Measurements from ENCODE around the gene RFX4. TPM values are rescaled to one million over a fixed set of nuclear protein-coding genes. Genes with fewer than 3 reads are reported as not detected.

RFX4 gene
- total RNA-seq, 2 donors from 2014 or later, result not detected

- Histone ChIP-seq H3K27me3 (no peaks in the 10 kb centered on the region), H3K4me3 (no peak overlapping the region), H3K27ac (no peak overlapping the region), H3K9me3 (no peaks in the 10 kb centered on the region), H3K36me3 (no peaks in the 10 kb centered on the region), H3K4me1 (peaks cover 0 to 38% of the 10 kb centered on the region in 2 donors)
- TF ChIP-seq, protein P1, sequence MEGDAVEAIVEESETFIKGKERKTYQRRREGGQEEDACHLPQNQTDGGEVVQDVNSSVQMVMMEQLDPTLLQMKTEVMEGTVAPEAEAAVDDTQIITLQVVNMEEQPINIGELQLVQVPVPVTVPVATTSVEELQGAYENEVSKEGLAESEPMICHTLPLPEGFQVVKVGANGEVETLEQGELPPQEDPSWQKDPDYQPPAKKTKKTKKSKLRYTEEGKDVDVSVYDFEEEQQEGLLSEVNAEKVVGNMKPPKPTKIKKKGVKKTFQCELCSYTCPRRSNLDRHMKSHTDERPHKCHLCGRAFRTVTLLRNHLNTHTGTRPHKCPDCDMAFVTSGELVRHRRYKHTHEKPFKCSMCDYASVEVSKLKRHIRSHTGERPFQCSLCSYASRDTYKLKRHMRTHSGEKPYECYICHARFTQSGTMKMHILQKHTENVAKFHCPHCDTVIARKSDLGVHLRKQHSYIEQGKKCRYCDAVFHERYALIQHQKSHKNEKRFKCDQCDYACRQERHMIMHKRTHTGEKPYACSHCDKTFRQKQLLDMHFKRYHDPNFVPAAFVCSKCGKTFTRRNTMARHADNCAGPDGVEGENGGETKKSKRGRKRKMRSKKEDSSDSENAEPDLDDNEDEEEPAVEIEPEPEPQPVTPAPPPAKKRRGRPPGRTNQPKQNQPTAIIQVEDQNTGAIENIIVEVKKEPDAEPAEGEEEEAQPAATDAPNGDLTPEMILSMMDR (IDR thresholded peaks at IDR 0.05), result no peak
- no peak for DNase-seq (ENCODE audit: low spot score)
These were observed 194.1 kb downstream of the RFX4 start for GRCh38 chr12:106776897-106777296.

GRCh38 chr12:106780010-106780631, 197.3 kb downstream of the RFX4 start:
- TF ChIP-seq, protein P1 (IDR thresholded peaks at IDR 0.05), result no peak
- Histone ChIP-seq H3K4me3 (no peak overlapping the region), H3K9me3 (no peaks in the 10 kb centered on the region), H3K4me1 (peaks cover 0 to 37% of the 10 kb centered on the region in 2 donors), H3K36me3 (peaks cover 8% of the 10 kb centered on the region), H3K27me3 (no peaks in the 10 kb centered on the region), H3K27ac (no peak overlapping the region)
- no peak for DNase-seq (ENCODE audit: low spot score)

DNA sequence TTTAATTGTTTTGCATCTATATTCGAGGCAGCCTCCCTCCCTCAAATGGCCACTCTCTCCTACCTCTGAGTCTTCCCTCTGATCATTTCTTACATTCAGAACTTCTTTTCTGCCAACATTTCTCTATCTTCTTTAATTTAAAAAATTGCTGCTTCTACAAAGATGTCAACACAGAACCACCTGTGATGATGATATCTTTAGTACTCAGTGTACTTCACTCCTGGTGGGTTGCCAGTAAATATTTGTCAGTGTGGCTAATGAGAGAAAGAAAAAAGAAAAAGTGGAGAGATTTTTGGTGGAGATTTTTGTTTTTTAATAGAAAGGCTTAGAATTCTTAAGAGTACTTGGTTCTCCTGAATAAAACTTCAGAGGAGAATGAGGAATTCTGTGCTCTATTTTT, 199.8 kb downstream of the RFX4 start:
- Histone ChIP-seq H3K4me1 (peaks cover 0 to 20% of the 10 kb centered on the region in 2 donors), H3K4me3 (no peak overlapping the region), H3K36me3 (peaks cover 14% of the 10 kb centered on the region), H3K27me3 (no peaks in the 10 kb centered on the region), H3K9me3 (no peaks in the 10 kb centered on the region), H3K27ac (no peak overlapping the region)
- no peak for DNase-seq (ENCODE audit: low spot score)
- TF ChIP-seq, protein P1 (IDR thresholded peaks at IDR 0.05), result no peak

GRCh38 chr12:106783515-106783914, 200.7 kb downstream of the RFX4 start:
- no peak overlapping the region for H3K27ac ChIP-seq
- no peaks in the 10 kb centered on the region for H3K27me3 ChIP-seq
- no peak for DNase-seq (ENCODE audit: low spot score)

DNA sequence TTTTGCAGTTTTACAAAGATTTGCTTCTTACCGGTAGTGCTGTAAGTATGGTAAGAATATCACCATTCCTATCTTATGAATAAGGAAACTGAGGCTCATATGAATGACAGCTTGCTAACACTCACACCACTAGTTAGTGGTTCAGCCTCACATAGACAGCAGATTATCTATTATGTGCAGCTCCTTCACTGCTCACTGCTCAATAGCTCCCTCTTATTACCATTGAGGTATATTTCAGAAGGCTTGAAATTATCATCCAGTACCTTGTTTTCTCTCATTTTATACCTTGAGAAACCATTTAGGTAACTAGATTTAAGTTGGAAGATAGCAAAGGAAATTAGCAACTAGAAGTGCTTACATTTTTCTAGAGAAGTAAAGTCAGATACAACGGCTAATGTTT, 207.2 kb downstream of the RFX4 start:
- Histone ChIP-seq H3K27ac (no peak overlapping the region), H3K4me3 (no peak overlapping the region), H3K36me3 (peaks cover 20% of the 10 kb centered on the region), H3K27me3 (no peaks in the 10 kb centered on the region), H3K4me1 (no peaks in the 10 kb centered on the region), H3K9me3 (no peaks in the 10 kb centered on the region)
- no peak for DNase-seq (ENCODE audit: low spot score)
- TF ChIP-seq, protein P1 (IDR thresholded peaks at IDR 0.05), result no peak

More at GRCh38 chr12:106783515-106783914, 200.7 kb downstream of the RFX4 start:
- H3K4me1 ChIP-seq, result peaks cover 0 to 20% of the 10 kb centered on the region in 2 donors
- peaks cover 14% of the 10 kb centered on the region for H3K36me3 ChIP-seq
- TF ChIP-seq, protein P1 (IDR thresholded peaks at IDR 0.05), result no peak
- H3K9me3 ChIP-seq, result no peaks in the 10 kb centered on the region
- H3K4me3 ChIP-seq, result no peak overlapping the region

DNA sequence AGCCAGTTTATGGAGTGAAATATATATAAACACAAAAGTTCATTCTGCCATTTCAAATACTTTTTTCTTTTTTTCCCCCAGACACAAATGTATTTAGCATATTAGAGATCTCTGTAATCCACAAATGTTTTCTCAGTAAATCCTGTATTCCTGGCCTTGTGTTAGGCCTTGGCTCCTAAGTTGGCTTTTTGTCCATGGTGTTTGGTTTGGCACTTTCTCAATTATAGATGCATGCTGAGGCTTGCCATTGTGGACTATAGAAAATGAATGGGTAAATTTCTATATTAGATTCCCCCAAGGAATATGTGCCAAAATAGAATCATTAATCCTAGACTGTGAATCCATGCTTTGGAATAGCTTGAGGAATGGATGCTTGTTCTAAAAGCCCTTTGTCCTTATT, 208.7 kb downstream of the RFX4 start:
- Histone ChIP-seq H3K9me3 (no peaks in the 10 kb centered on the region), H3K27me3 (no peaks in the 10 kb centered on the region), H3K4me1 (no peaks in the 10 kb centered on the region), H3K27ac (no peak overlapping the region), H3K36me3 (peaks cover 14% of the 10 kb centered on the region), H3K4me3 (no peak overlapping the region)
- TF ChIP-seq, protein P1 (IDR thresholded peaks at IDR 0.05), result no peak
- no peak for DNase-seq (ENCODE audit: low spot score)

Data from right atrium auricular region (tissue), 2 donors.